Measurements from ENCODE around the gene SHISA2. TPM values are rescaled to one million over a fixed set of nuclear protein-coding genes. Genes with fewer than 3 reads are reported as not detected.

The SHISA2 gene
- total RNA-seq, 4 donors from 2014 or later = 1.6 to 8.9 (median 2.4) TPM

GRCh38 chr13:26007261-26008125 lies 44.3 kb downstream of the SHISA2 start:
- no peaks in the 10 kb centered on the region for H3K9me3 ChIP-seq
- H3K4me1 ChIP-seq = peaks cover 7% of the 10 kb centered on the region
- 40% methylated on average over 1 of the region's 1 CpG for WGBS
- no peaks in the 10 kb centered on the region for H3K36me3 ChIP-seq
- H3K27ac ChIP-seq = no peak overlapping the region
- no peak for DNase-seq (ENCODE audit: low spot score in 2 of 2)
- H3K4me3 ChIP-seq = no peak overlapping the region
- peaks cover 5% of the 10 kb centered on the region for H3K27me3 ChIP-seq
- no peak for TF ChIP-seq CTCF (IDR thresholded peaks at IDR 0.05)
- TF ChIP-seq EP300 (IDR thresholded peaks at IDR 0.05) = no peak
- no peak for TF ChIP-seq POLR2A (IDR thresholded peaks at IDR 0.05)
- no peak for TF ChIP-seq POLR2AphosphoS5 (IDR thresholded peaks at IDR 0.05)

Other genes starting within 250 kb of the SHISA2 start
- gene RNF6, start 170.3 kb upstream of the SHISA2 start, total RNA-seq = 10 to 100 TPM; 18.2 to 30.6 (median 25.0) TPM
- 10 to 100 TPM in 3 of 4 donors, 1 to 10 TPM in 1; 9.8 to 13.3 (median 12.5) TPM for gene CDK8, start 202.1 kb upstream of the SHISA2 start, total RNA-seq

Measured in suprapubic skin (tissue), 4 donors.